GM12878 (cell line): ENCODE data around the gene PAGE4. TPM values are rescaled to one million over a fixed set of nuclear protein-coding genes. Genes with fewer than 3 reads are reported as not detected.

Experiments
- ATAC-seq: fragments of 200-7000 bp; cut with Tn5 transposase; 3 replicates; pipeline ENCODE4 v1.9.1; 2020; ENCODE audit warnings: mild to moderate bottlenecking, moderate library complexity
- BruUV-seq: library from RNA; stranded (reverse); fragments of 400-500 nt; replicated peaks from 2 replicates; lab custom pipeline; 2021; lab: Mats Ljungman, UMichigan
- CTCF ChIA-PET: fragments of 300-600 bp; sonication (Branson Sonifier 250); formaldehyde crosslinking; extraction: SDS; loops from one replicate; lab custom pipeline; 2021; ENCODE audit warnings: inconsistent platforms; lab: Yijun Ruan, JAX
- POLR2A ChIA-PET: fragments of 350-600 bp; formaldehyde crosslinking; extraction: SDS; loops from one replicate; lab custom pipeline; 2021; ENCODE audit warnings: inconsistent platforms; lab: Charles Lee
- RAD21 ChIA-PET: fragments of 300-600 bp; sonication (Branson Sonifier 250); formaldehyde crosslinking; loops from one replicate; lab custom pipeline; 2023; ENCODE audit warnings: antibody characterized with exemption; ENCODE audit not compliant: unreplicated experiment; lab: Charles Lee
- SMC1A ChIA-PET: fragments of 300-600 bp; sonication (Branson Sonifier 250); formaldehyde crosslinking; loops from one replicate; lab custom pipeline; 2023; ENCODE audit not compliant: unreplicated experiment, uncharacterized antibody; lab: Charles Lee
- DNase-seq: peaks from one replicate; pipeline ENCODE4 v3.0.0-alpha.2; 2011; ENCODE audit warnings: low read depth, low spot score
- FAIRE-seq: peaks from 3 replicates; lab custom pipeline; 2011; peaks lifted over from hg19 to GRCh38; lab: Jason Lieb, UNC
- H2AFZ ChIP-seq: 2 replicates; pipeline ENCODE4 v1.6.0; 2011; ENCODE audit warnings: low read depth, low read length, control low read depth; ENCODE audit not compliant: control insufficient read depth
- H3K27ac ChIP-seq: 2 replicates; pipeline ENCODE4 v1.5.1; 2011; ENCODE audit warnings: control low read depth; ENCODE audit not compliant: control insufficient read depth, insufficient read depth
- H3K27me3 ChIP-seq, 2 experiments: replicated peaks in 1 of 2; 2 replicates each; pipeline versions ENCODE4 v1.6.0 to v1.6.1; 2011; ENCODE audit warnings: low read length in 1 of 2; ENCODE audit not compliant: control insufficient read depth in 2 of 2, insufficient read depth in 2 of 2
- H3K36me3 ChIP-seq, 2 experiments: 2 replicates each; pipeline ENCODE4 v1.5.1; 2011; ENCODE audit warnings: low read length in 1 of 2; ENCODE audit not compliant: control insufficient read depth in 2 of 2, insufficient read depth in 2 of 2
- H3K4me1 ChIP-seq: 2 replicates; pipeline ENCODE4 v1.6.1; 2011; ENCODE audit warnings: mild to moderate bottlenecking, low read length, moderate library complexity, mixed read lengths; ENCODE audit not compliant: control insufficient read depth, insufficient read depth
- H3K4me2 ChIP-seq: 2 replicates; pipeline ENCODE4 v1.6.0; 2011; ENCODE audit warnings: control low read depth; ENCODE audit not compliant: control insufficient read depth, insufficient read depth
- H3K4me3 ChIP-seq: fragments of 200-600 bp; sonication (generic); 2 replicates; pipeline ENCODE4 v1.5.1; 2016
- H3K79me2 ChIP-seq: 2 replicates; pipeline ENCODE4 v1.6.0; 2011; ENCODE audit warnings: low read length; ENCODE audit not compliant: control insufficient read depth, insufficient read depth
- H3K9ac ChIP-seq: 2 replicates; pipeline ENCODE4 v1.8.0; 2011; ENCODE audit warnings: low read length, control low read depth, mixed read lengths; ENCODE audit not compliant: control insufficient read depth, insufficient read depth
- H3K9me3 ChIP-seq: replicated peaks from 3 replicates; pipeline ENCODE4 v1.5.1; 2011; ENCODE audit warnings: mild to moderate bottlenecking, low read length; ENCODE audit not compliant: control insufficient read depth, insufficient read depth
- H4K20me1 ChIP-seq: 2 replicates; pipeline ENCODE4 v1.6.0; 2011; ENCODE audit not compliant: control insufficient read depth, insufficient read depth
- E4F1 ChIP-seq: fragments of 450-650 bp; IDR thresholded peaks from 2 replicates; pipeline ENCODE4 v1.6.1; 2018; ENCODE audit warnings: borderline replicate concordance, mild to moderate bottlenecking; ENCODE audit not compliant: partially characterized antibody
- IKZF2 ChIP-seq, 2 experiments: fragments of 450-650 bp; IDR thresholded peaks; 2 replicates each; pipeline ENCODE4 v1.6.1; 2017; ENCODE audit warnings: mild to moderate bottlenecking in 2 of 2, moderate library complexity in 2 of 2
- KDM1A ChIP-seq: fragments of 200-600 bp; sonication (generic); IDR thresholded peaks from 2 replicates; pipeline ENCODE4 v1.6.1; 2016; ENCODE audit warnings: borderline replicate concordance
- NR2F1 ChIP-seq: fragments of 450-650 bp; conservative IDR thresholded peaks from 2 replicates; pipeline ENCODE4 v1.6.1; 2017; ENCODE audit warnings: mild to moderate bottlenecking
- ZBTB4 ChIP-seq: fragments of 450-650 bp; formaldehyde crosslinking; IDR thresholded peaks from 2 replicates; pipeline ENCODE4 v1.4.0; 2022; ENCODE audit warnings: mild to moderate bottlenecking, moderate library complexity
- ZNF217 ChIP-seq: fragments of 450-650 bp; IDR thresholded peaks from 2 replicates; pipeline ENCODE4 v1.6.1; 2017; ENCODE audit warnings: antibody characterized with exemption, mild to moderate bottlenecking
- WGBS: methylation state at CpG from one replicate; pipeline ENCODE4 v1.1.6; 2016; ENCODE audit warnings: low lambda C conversion rate; ENCODE audit not compliant: insufficient replicate concordance, insufficient coverage; ENCODE audit errors: missing lambda C conversion rate; 5-methylcytosine and 5-hydroxymethylcytosine counted together
- in situ Hi-C: fragments of 300-500 bp; cut with MboI; formaldehyde crosslinking; loops from 9 replicates; pipeline ENCODE4 v1.14.3; 2018; ENCODE audit warnings: mixed read lengths
- intact Hi-C: fragments of 100-400 bp; cut with micrococcal nuclease; formaldehyde crosslinking; loops from one replicate; pipeline ENCODE4 v1.14.2; 2022; ENCODE audit not compliant: unreplicated experiment
- polyA plus RNA-seq, 11 experiments: library from polyadenylated mRNA; depleted of rRNA in 4 of 11; unstranded in 6 of 11; stranded (reverse) in 5 of 11; fragments of >200 nt; fragmentation: Nextera tagmentation in 4 of 11; fragmentation: Illumina TruSeq in 1 of 11; extraction: Ambion mirVana in 4 of 11; extraction: Trizol in 1 of 11; gene quantifications; 1 replicate in 1 of 11; 2 replicates in 10 of 11; pipeline versions ENCODE4 v1.2.1 to v1.2.3, GENCODE V29; 2011 to 2016; ENCODE audit warnings: inconsistent platforms in 2 of 11, missing spikeins in 2 of 11, low read depth in 1 of 11
- total RNA-seq, 4 experiments: library from RNA; depleted of rRNA in 3 of 4; stranded (reverse); fragments of >200 nt in 3 of 4; fragmentation: Illumina TruSeq in 1 of 4; extraction: Trizol in 1 of 4; gene quantifications; 2 replicates each; pipeline versions ENCODE4 v1.2.1 to v1.2.3, GENCODE V29; 2013 to 2021

PAGE4 gene
- total and polyA plus RNA-seq, 10 of the 15 experiments (the other 5 are each of a cell fraction or from before 2014, with no cell fraction given) = not detected

GRCh38 chrX:49846522-49846921 is 17.4 kb downstream of the PAGE4 start:
- TF ChIP-seq ZNF217 (no peak), E4F1 (no peak), NR2F1 (no peak), ZBTB4 (CRISPR knock-in tag) (no peak), IKZF2 (IDR thresholded peaks at IDR 0.05) (no peak), KDM1A (no peak)
- ChIA-PET POLR2A (no interaction called here), CTCF (interaction anchor here (0.7 to 1.5 kb wide), 2 partner anchors 30 to 1248 kb away, joined by 3 to 9 read pairs; no protein-coding TSS in a partner anchor), SMC1A (no interaction called here), RAD21 (interaction anchor here (0.7 kb wide), 1 partner anchor 33 kb away, joined by 3 read pairs; the partner anchor contains the start of gene USP27X)
- no peak overlapping the region for H2AFZ ChIP-seq
- DNase-seq (no peak), FAIRE-seq (no peak), ATAC-seq (no peak)
- no peaks in the 10 kb centered on the region for H3K36me3 ChIP-seq
- no peaks in the 10 kb centered on the region for H3K4me1 ChIP-seq
- H3K9ac ChIP-seq = no peak overlapping the region
- WGBS = 42% methylated on average over 1 of the region's 1 CpG
- H3K27me3 ChIP-seq = no peaks in the 10 kb centered on the region
- in situ Hi-C loops (no loop called here), intact Hi-C loops (no loop called here)
- H3K4me3 ChIP-seq = no peak overlapping the region
- no peak overlapping the region for H3K4me2 ChIP-seq
- H3K9me3 ChIP-seq = no peaks in the 10 kb centered on the region; the same call in 2 of the 3 replicates
- H3K27ac ChIP-seq = no peak overlapping the region
- no peaks in the 10 kb centered on the region for H4K20me1 ChIP-seq
- no peaks in the 10 kb centered on the region for H3K79me2 ChIP-seq
- BruUV-seq = no TSS peak
